G401 (cell line): ENCODE measurements around the gene IER5. TPM values are rescaled to one million over a fixed set of nuclear protein-coding genes. Genes with fewer than 3 reads are reported as not detected.

Experiments used
- DNase-seq: peaks from one replicate; pipeline ENCODE4 v3.0.0-alpha.2; 2015; ENCODE audit warnings: low spot score
- in situ Hi-C: cut with HindIII; loops from 2 replicates; pipeline ENCODE4 v1.10.0; 2016; ENCODE audit warnings: low sequenced_read_pairs, mixed read lengths
- total RNA-seq: library from RNA; depleted of rRNA; stranded (reverse); fragments of >200 nt; shearing (Covaris generic); gene quantifications from 2 replicates; pipeline ENCODE4 v1.2.3, GENCODE V29; 2014

IER5 gene
- total RNA-seq, 1 experiment from 2014 or later, result 37.9 TPM

DNA sequence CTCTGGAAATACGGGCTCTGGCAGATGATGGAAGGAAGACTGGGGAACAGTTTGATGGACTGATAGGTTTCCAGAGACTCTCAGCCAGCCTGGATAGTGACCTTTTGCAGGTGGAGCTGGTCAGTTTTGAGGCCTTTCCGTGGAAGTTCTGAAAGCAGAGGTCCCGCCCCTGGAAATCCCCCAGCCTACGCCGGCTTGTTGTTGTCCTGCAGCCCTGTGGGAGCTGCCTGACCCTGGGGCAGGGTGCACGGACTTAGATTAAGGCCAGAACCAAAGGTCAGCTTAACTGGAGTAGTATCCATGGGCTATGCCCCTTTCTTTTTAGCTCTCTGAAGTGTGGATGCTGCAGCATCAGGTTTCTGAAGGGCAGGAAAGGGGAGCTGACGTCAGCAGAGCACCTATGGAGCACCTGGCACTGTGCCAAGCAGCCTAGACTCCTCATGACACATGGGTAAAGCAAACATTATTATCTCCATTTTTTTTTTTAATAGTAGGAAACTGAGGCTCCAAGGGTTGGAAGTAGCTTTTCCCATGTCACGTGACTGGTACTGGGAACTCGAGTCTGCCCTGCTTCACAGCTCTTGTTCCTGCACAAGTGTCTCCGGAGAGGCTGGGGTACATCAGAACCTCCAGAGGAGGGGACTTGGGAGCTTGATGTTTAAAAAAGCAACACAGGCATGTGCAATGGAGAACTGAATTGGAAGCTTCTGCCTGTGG lies 38.5 kb downstream of the IER5 start:
- DNase-seq, result peak; percentile 65
- in situ Hi-C loops, result no loop called here

DNA sequence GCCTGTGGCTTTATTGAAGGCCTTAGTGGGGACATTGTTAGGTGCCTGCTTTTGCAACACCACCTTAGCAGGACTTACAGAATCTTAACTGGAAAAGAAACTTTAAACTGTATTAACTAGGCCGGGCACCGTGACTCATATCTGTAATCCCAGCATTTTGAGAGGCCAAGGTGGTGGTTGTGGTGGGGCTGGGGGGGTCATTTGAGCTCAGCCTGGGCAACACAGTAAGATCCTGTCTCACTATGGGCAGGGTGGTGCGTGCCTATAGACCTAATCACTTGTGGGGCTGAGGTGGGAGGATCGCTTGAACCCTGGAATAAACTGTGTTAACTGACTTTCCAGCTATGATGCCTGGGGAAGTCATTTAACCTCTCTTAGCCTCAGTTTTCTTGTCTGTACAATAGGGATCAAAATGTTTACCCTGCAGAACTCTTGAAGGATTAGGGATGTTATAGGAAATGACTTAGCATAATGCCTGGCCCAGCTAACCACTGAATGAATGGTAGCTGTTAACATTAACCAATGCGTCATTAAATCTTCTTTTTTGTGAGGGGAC lies 39.5 kb downstream of the IER5 start:
- no peak for DNase-seq
- in situ Hi-C loops, result no loop called here

DNA sequence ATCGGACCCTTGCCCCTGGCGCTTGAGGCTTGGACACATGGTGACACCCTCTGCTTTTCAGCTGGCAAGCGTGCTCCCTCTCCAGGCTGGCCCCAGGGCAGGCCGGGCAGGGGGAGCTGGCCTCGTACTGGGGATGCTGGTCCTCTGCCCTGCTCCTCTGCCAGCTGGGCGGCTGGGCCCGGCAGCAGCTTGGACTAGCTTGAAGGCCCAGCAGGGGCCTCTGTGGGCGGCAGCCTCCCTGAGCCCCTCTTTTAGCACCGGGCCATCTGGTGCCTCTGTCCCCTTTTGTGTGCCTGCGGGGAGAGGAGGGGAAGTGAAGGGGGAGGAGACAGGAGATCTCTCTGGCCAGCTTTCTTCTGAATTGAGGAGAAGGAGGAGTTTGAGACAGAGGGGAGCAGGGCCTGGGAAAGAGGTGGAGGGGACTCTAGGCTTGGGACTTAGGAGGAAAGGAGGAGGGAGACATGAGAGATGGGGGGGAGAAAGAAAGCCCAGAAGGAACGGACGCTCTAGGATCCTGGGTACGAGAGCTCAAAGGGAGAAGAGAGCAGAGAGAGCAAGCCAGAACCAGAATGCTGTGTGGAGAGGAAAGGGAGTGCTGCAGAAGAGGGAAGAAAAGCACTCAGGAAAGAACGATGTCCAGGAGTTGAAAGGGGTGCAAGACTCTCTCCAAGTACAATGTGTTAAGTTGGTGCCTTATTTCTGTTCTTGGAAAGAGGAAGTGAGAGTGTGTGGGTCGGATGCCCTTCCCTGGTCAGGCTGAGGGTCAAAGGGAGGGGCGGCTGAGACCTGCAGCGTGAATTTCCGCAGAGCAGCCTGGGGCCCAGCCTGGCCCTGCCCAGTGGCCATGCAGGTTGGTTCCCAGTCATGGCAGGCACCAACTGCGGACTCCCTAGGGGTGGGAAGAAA lies 40.3 kb downstream of the IER5 start:
- DNase-seq, result peak; percentile 74

DNA sequence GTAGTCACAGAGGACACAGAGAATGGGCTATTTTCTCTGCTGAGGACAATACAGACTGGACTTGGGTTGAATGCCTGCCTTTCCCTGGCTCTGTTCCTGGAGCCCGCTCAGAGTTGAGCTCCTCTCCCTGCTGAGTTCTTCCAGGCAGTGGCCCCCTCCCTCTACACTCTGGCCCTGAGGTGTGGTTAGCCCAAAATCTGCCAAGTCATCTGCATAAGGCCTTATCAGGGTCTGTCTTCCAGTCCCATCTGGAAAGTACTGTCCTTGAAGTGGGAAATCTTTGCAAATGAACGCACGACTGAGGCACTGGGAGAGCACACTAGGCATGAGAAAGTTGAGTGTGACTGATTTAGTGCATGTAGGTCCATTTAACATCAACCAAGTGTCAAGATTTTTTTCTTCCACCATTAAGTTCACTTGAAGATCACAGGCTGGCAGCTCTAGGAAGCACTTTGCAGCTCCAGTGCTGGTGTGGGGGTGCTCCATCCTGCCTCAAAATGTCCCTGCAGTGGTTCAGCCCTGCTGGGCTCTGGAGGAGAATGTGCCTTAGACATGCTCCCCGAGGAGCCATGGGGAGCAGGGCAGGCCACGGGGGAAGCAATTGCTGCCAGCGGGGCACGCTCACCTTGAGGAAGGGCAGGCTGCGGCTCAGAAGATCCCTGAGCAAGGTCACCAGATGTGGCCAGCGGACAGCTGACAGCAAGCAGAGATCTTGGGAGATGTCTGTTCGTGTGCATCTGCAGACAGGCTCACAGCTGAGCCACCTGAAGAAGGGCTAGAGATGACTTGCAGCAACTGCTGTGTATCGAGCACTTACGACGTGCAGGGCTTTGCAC lies 41.5 kb downstream of the IER5 start:
- DNase-seq, result peak; percentile 69
- in situ Hi-C loops, result no loop called here

More for the DNA sequence above, 40.3 kb downstream of the IER5 start:
- in situ Hi-C loops, result no loop called here

DNA sequence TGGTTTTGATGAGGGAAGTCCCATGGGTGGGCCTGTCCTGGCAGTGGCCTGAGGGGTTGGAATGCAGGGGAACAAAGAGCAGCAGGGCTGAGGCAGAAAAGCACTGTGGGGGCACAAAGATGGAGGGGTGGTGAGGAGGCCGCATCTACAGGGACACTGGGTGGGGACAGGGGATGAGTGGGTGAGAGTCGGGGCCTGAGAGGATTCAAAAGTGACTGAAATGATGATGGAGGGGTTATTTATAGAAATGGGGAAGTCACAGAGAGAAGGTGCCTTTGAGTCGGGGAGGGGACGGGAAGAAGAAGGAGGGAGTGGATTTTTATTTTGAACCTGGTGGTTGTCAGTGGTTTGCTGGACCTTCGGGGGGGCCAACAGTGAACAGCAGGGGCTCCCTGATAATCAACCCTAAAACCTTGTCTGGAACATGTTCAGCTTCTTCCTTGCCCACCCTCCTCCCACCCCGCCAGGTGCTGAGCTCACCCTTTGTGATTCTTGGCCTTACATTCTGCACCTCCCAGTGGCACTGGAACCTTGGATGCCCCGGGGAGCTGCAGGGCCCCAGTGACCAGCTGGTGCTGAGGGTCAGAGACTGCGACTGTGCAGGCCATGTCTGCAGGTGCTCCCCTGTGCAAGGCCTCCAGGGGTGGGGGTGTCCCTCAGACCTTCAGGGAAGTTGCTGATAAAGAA lies 42.9 kb downstream of the IER5 start:
- no peak for DNase-seq
- in situ Hi-C loops, result no loop called here

DNA sequence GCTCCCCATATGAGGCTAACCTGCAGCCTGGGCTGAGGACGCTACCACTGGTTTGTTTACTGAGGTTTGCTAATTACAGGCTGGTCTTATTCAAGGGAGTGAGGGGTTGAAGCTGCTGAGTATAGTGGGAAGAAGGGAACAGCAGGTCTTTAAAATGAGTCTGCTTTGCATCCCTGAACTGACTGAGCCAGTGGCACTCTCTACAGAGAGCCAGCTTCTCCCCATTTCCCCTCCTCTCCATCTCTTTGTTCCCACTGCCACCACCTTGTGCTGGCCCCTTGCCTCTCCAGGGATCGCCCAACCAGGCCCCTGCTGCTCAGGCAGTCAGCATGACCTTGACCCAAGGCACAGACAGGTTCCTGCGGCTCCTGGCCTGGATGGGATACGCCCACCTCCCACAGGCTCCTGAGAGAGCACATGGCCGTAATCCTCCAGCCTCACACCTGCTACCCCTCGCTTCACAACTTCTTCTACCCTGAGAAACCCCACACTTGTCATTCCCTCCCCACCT lies 45.0 kb downstream of the IER5 start:
- DNase-seq, result no peak
- in situ Hi-C loops, result no loop called here

DNA sequence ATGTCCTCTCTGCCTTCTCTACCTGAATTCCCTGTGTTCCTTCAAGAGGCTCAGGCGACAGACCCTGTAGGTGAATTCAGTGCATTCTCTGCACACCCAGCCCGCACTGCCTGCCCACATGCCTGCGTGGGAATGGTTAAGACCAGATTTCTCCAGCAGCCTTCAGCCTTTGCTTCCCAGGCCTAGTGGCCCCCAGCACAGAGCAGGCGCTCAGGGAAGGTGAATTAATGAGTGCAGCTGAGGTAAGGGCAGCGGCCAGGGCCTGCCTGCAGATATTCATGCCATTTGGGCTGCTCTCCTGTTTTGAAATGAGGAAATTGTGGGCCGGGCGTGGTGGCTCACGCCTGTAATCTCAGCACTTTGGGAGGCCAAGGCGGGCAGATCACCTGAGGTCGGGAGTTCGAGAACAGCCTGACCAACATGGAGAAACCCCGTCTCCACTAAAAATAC lies 45.5 kb downstream of the IER5 start:
- DNase-seq, result no peak
- in situ Hi-C loops, result no loop called here

DNA sequence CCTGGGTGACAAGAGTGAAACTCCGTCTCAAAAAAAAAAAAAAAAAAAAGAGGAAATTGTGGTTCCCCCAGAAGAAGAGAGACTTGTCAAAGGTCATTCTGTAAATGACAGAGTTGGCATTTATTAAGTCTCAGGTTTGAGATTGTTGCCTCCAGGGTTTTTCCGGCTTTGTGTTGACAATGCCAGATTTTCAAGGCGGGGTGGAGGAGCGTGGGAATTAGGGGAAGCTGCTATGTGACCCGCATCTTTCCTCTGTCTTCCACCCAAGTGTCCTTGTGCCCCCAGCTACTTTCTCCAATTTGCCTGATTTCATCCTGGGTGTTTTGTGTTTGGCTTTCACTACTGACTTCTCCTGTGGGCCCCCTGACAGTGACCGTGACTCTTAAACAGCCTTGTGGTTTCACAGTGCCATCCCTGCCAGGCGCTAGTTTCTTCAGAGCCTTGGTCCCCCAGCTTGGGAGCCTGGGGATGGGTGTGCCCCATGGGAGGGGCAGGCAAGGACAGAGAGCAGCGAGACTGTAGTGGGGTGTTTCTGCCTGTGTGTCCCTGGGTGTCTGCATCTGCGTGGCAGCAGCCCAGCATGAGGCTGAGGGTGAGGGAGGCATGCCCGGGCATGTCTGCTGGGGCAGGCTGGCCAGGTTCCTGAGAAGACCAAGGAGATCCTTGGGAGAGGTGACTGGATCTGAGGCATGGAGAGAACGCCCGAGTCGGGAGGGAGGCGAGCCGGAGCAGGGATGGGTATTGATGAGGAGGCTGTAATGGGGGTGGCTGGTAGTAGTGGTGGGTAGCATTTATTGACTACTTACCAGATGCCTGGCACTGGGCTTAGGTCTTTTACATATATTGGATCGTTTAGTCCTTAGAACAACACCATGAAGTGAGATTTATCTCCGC lies 46.3 kb downstream of the IER5 start:
- DNase-seq, result no peak
- in situ Hi-C loops, result no loop called here

DNA sequence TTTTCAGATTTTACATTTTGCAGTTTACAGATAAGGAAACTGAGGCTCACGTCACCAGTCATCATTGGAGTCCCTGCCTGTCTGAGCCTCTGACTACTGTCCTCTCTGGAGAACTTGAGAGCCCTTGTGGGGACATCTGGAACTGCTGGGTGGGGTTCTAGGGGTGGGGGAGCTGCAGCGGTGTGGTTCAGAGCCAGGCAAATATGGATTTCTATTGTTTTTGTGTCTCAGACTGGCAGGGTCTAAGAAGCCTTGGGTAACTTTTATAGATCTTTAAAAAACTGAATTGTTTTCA lies 46.9 kb downstream of the IER5 start:
- in situ Hi-C loops, result no loop called here
- DNase-seq, result no peak

DNA sequence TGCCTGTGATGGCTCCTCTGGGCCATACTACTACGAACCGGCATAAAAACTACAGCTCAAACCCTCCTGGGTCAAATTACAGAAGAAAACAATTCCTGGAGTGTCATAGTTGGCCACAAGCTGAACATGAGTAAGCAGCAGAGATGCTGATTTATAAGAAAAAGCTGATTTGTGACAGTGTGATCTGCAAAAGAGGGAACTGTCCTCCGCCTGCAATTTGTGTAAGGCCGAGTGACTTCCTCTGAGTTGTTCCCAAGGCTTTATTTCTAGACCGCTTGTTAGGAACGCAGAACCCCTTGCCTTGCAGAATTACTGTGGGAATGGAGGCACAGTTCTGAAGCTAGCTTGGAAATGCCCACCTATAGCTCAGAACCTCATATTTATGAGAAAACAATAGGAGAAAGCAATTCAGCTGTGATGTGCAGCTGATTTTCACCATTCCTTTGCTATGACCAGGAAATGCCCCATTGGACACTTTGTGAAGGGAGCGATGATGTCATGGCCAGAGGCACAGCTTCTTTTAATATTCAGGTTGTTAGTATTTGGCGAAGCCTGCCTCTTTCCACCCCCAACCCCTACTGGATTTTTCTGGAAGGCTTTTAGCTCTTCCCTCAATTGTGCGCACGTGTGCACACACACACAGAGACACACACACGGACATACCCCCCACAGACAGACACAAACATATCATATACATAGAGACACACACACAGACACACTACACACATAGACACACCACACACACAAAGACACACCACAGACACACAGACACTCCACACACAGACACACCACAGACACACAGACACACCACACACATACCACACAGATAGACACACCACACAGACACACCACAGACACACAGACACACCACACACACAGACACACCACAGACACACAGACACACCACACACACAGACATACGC lies 47.6 kb downstream of the IER5 start:
- DNase-seq, result no peak
- in situ Hi-C loops, result no loop called here

DNA sequence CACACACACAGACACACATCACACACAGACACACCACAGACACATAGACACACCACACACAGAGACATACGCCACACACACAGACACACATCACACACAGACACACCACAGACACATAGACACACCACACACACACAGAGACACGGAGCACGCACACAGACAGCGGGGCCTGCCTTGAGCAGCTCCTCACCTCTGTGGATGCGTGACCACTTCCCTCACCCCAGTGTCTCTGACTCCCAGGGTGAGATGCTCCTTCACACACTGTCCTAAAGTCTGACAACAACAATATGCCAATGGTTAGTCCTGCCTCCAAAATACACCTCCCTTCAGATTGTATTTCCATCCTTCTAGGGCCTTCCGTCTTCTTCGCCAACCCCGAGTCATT lies 48.2 kb downstream of the IER5 start:
- no peak for DNase-seq
- in situ Hi-C loops, result no loop called here

DNA sequence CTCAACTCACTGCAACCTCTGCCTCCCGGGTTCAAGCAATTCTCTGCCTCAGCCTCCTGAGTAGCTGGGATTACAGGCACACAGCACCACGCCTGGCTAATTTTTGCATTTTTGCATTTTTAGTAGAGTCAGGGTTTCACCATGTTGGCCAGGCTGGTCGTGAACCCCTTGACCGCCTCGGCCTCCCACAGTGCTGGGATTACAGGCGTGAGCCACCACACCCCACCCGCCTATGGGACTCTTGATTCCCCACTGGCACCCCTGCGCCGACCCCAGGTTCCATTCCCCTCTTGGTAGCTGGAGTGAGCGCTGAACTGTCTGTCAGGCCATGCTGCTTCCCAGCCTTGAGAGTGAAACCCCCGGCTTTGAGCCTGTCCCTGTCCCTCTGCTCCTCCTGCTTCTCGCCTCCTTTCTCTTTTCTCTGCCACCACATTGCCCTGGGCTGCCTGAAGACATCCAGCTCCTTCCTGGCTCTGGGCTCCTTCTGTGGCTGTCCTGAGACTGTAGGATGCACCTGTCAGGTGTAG lies 48.8 kb downstream of the IER5 start:
- in situ Hi-C loops, result no loop called here
- no peak for DNase-seq

DNA sequence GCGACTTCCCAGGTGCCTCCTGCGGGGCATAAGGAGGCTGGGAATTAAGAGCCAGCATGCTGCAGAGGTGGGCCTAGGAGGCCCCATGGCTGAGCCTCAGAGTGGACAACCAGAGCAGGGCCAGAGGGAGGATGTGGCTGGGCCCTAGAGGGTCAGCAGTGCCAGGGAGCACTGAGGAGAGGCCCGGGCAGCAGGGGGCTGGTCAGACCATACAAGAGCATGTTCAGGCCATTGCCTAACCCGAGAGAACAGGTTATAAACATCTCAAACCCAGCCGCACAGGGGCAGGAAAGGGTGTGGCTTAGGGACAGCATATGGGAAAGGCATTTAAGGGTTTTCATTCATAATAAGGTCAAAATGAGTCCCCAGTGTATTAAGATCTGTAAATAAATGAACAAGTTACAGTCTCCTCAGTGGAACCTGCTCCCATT lies 51.1 kb downstream of the IER5 start:
- in situ Hi-C loops, result no loop called here
- no peak for DNase-seq

DNA sequence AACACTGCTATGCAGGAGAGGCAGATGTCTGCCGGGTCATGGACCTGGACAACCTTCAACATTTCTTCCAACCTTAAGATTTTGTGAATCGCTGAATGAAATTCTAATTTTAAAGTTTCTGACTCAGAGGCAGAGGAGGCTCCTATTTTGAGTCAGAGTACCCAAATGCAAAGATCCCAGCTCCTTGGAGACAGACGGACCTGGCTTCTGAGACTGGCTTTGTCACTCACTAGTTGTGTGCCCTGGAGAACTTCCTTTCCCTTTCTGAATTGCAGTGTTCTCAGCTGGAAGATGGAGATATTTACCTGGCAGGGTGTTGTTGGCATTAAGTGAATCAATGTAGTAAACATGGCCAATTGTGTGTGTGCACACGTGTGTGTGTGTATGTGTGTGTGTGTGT lies 51.9 kb downstream of the IER5 start:
- in situ Hi-C loops, result no loop called here
- no peak for DNase-seq

DNA sequence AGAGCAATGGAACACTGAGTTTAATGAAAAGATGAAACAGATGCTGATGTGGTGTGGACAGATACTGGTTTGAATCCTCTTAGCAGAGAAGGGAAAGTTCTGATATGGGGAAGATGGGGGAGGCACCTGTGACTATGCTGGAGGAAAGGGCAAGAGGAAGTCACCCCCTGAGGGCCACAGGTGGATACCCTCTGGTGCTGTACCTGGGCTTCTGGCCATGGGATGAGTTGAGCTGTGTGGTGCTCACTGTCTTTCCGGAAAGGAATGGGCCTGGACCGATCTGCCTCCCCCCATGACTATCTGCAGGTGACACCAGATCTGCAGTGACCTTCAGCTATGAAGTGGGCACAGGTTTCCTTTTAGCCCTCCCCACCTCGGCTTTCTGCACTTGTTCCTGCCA lies 52.4 kb downstream of the IER5 start:
- in situ Hi-C loops, result no loop called here
- DNase-seq, result no peak

DNA sequence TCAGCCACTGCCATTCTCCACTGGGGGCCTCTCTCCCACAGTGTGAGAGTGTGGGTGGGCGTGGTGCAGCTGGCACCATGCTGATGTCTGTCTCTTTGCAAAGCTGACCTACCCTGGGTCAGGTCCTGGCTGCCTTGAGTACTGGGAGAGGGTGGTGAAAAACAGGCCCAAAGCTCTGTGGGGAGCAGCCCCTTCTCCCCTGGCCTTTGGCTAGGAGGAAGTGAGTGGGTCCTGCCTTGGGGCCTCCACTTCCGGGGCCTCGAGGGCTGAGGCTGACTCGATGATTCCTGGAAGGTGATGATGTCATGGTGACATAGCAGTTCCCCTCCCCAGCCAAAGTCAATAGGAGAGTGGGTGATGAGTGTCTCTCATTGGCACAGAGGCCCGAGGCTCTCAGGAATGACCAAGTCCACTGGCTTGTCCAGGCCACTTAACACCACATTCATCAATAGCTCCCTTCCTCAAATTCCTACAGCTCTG lies 53.0 kb downstream of the IER5 start:
- DNase-seq, result no peak
- in situ Hi-C loops, result no loop called here
